ENCODE data around the gene SDCBP2. TPM values are rescaled to one million over a fixed set of nuclear protein-coding genes. Genes with fewer than 3 reads are reported as not detected.

The SDCBP2 gene
- total RNA-seq, 1 donor from 2014 or later: 4.6 TPM

- no peaks in the 10 kb centered on the region for H3K9me3 ChIP-seq (ENCODE audit: insufficient read depth, low read depth, low read length)
- no peak overlapping the region for H3K4me3 ChIP-seq (ENCODE audit: insufficient read depth, low read depth, low read length)
- Mint-ChIP-seq H3K4me1 (ENCODE audit: low read depth, unreplicated experiment) (no peaks in the 10 kb centered on the region), H3K36me3 (ENCODE audit: low read depth, unreplicated experiment) (no peaks in the 10 kb centered on the region), H3K4me3 (ENCODE audit: unreplicated experiment) (no peak overlapping the region), H3K9me3 (ENCODE audit: unreplicated experiment) (no peaks in the 10 kb centered on the region), H3K27me3 (ENCODE audit: low read depth, unreplicated experiment) (peaks cover 5% of the 10 kb centered on the region), H3K27ac (ENCODE audit: unreplicated experiment) (no peak overlapping the region)
- H3K27me3 ChIP-seq (ENCODE audit: insufficient read depth, low read length): no peaks in the 10 kb centered on the region
- FAIRE-seq: no peak
- no peak for DNase-seq (ENCODE audit: low read depth)
- peaks cover 13% of the 10 kb centered on the region for H4K20me1 ChIP-seq (ENCODE audit: insufficient read depth, low read length)
- no peak overlapping the region for H2AFZ ChIP-seq (ENCODE audit: low read depth, low read length)
- peaks cover 3% of the 10 kb centered on the region for H3K36me3 ChIP-seq (ENCODE audit: insufficient read depth, low read length)
- no peak for TF ChIP-seq EZH2 (IDR thresholded peaks at IDR 0.05; ENCODE audit: insufficient read depth, low read length)
- TF ChIP-seq, protein P1, sequence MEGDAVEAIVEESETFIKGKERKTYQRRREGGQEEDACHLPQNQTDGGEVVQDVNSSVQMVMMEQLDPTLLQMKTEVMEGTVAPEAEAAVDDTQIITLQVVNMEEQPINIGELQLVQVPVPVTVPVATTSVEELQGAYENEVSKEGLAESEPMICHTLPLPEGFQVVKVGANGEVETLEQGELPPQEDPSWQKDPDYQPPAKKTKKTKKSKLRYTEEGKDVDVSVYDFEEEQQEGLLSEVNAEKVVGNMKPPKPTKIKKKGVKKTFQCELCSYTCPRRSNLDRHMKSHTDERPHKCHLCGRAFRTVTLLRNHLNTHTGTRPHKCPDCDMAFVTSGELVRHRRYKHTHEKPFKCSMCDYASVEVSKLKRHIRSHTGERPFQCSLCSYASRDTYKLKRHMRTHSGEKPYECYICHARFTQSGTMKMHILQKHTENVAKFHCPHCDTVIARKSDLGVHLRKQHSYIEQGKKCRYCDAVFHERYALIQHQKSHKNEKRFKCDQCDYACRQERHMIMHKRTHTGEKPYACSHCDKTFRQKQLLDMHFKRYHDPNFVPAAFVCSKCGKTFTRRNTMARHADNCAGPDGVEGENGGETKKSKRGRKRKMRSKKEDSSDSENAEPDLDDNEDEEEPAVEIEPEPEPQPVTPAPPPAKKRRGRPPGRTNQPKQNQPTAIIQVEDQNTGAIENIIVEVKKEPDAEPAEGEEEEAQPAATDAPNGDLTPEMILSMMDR (IDR thresholded peaks at IDR 0.05; ENCODE audit: insufficient read depth, low read depth, low read length): no peak
- no peaks in the 10 kb centered on the region for H3K4me1 ChIP-seq (ENCODE audit: insufficient read depth, low read length)
- no peaks in the 10 kb centered on the region for H3K79me2 ChIP-seq (ENCODE audit: insufficient read depth, low read length)
- H3K4me2 ChIP-seq (ENCODE audit: low read length): no peak overlapping the region
- no peak overlapping the region for H3K9ac ChIP-seq (ENCODE audit: low read length)
- no peak overlapping the region for H3K27ac ChIP-seq (ENCODE audit: low read depth, low read length)
Observed at GRCh38 chr20:1272368-1273100, 56.4 kb downstream of the SDCBP2 start.

DNA sequence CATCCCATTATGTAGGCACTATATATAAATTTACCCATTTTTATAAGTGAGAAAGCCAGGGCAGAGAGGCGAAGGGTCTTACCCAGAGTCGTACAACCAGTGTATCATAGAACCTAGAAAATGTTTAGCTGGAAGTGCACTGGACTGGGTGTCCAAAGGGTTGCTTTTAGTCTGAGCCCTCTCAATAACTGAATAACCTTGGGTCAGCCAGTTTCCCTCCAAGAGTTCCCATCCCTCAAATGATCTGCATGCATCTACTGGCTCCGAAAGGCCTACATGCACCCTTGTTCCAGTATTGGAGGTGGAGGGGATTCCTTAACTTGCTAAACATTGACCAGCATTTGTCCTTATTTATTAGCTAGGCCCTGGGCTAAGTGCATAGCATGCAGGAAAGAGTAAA, 59.1 kb downstream of the SDCBP2 start:
- peaks cover 10% of the 10 kb centered on the region for H3K4me1 ChIP-seq (ENCODE audit: insufficient read depth, low read length)
- FAIRE-seq: no peak
- TF ChIP-seq EZH2 (IDR thresholded peaks at IDR 0.05; ENCODE audit: insufficient read depth, low read length): no peak
- TF ChIP-seq, protein P1 (IDR thresholded peaks at IDR 0.05; ENCODE audit: insufficient read depth, low read depth, low read length): no peak

DNA sequence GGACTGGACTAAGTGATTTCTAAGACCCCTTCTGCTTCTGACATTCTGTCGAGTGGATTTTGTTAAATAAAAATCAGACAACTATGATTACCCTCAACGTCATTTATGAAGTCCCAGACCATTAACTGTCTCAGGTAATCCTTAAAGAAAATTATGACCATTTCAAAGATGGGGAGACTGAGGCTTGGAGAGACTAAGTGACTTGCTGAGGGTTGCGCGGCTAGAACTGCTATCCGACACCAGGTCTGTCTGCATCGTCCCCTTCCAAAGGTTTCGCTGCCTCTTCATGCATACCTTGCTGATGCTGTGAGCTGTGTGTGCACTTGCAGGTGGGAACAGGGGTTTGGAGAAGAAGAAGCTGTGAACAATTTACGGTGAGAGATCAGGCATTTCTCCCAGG, 59.7 kb downstream of the SDCBP2 start:
- Histone ChIP-seq H3K4me2 (ENCODE audit: low read length) (no peak overlapping the region), H3K4me3 (ENCODE audit: insufficient read depth, low read depth, low read length) (no peak overlapping the region), H3K9ac (ENCODE audit: low read length) (no peak overlapping the region), H3K9me3 (ENCODE audit: insufficient read depth, low read depth, low read length) (no peaks in the 10 kb centered on the region), H3K27me3 (ENCODE audit: insufficient read depth, low read length) (no peaks in the 10 kb centered on the region), H3K79me2 (ENCODE audit: insufficient read depth, low read length) (no peaks in the 10 kb centered on the region), H3K4me1 (ENCODE audit: insufficient read depth, low read length) (peaks cover 10% of the 10 kb centered on the region), H4K20me1 (ENCODE audit: insufficient read depth, low read length) (peaks cover 15% of the 10 kb centered on the region), H3K27ac (ENCODE audit: low read depth, low read length) (no peak overlapping the region), H3K36me3 (ENCODE audit: insufficient read depth, low read length) (peaks cover 3% of the 10 kb centered on the region), H2AFZ (ENCODE audit: low read depth, low read length) (no peak overlapping the region)
- H3K36me3 Mint-ChIP-seq (ENCODE audit: low read depth, unreplicated experiment): no peaks in the 10 kb centered on the region
- peaks cover 7% of the 10 kb centered on the region for H3K4me1 Mint-ChIP-seq (ENCODE audit: low read depth, unreplicated experiment)
- no peak for DNase-seq (ENCODE audit: low read depth)
- no peaks in the 10 kb centered on the region for H3K9me3 Mint-ChIP-seq (ENCODE audit: unreplicated experiment)
- peaks cover 5% of the 10 kb centered on the region for H3K27me3 Mint-ChIP-seq (ENCODE audit: low read depth, unreplicated experiment)
- FAIRE-seq: no peak
- H3K4me3 Mint-ChIP-seq (ENCODE audit: unreplicated experiment): no peak overlapping the region
- H3K27ac Mint-ChIP-seq (ENCODE audit: unreplicated experiment): no peak overlapping the region
- TF ChIP-seq EZH2 (IDR thresholded peaks at IDR 0.05; ENCODE audit: insufficient read depth, low read length): no peak
- TF ChIP-seq, protein P1 (IDR thresholded peaks at IDR 0.05; ENCODE audit: insufficient read depth, low read depth, low read length): no peak

More for the DNA sequence above, 59.1 kb downstream of the SDCBP2 start:
- Mint-ChIP-seq H3K27ac (ENCODE audit: unreplicated experiment) (no peak overlapping the region), H3K27me3 (ENCODE audit: low read depth, unreplicated experiment) (peaks cover 5% of the 10 kb centered on the region), H3K36me3 (ENCODE audit: low read depth, unreplicated experiment) (no peaks in the 10 kb centered on the region), H3K9me3 (ENCODE audit: unreplicated experiment) (no peaks in the 10 kb centered on the region), H3K4me1 (ENCODE audit: low read depth, unreplicated experiment) (peaks cover 7% of the 10 kb centered on the region), H3K4me3 (ENCODE audit: unreplicated experiment) (no peak overlapping the region)
- H4K20me1 ChIP-seq (ENCODE audit: insufficient read depth, low read length): peaks cover 15% of the 10 kb centered on the region
- H3K9ac ChIP-seq (ENCODE audit: low read length): no peak overlapping the region
- peaks cover 3% of the 10 kb centered on the region for H3K36me3 ChIP-seq (ENCODE audit: insufficient read depth, low read length)
- H3K27me3 ChIP-seq (ENCODE audit: insufficient read depth, low read length): no peaks in the 10 kb centered on the region
- H3K4me2 ChIP-seq (ENCODE audit: low read length): no peak overlapping the region
- DNase-seq (ENCODE audit: low read depth): no peak
- no peak overlapping the region for H2AFZ ChIP-seq (ENCODE audit: low read depth, low read length)
- no peaks in the 10 kb centered on the region for H3K9me3 ChIP-seq (ENCODE audit: insufficient read depth, low read depth, low read length)
- no peak overlapping the region for H3K27ac ChIP-seq (ENCODE audit: low read depth, low read length)
- H3K79me2 ChIP-seq (ENCODE audit: insufficient read depth, low read length): no peaks in the 10 kb centered on the region
- no peak overlapping the region for H3K4me3 ChIP-seq (ENCODE audit: insufficient read depth, low read depth, low read length)

Data from astrocyte (in vitro differentiated cells and primary cell).